Activated T-cell treated with anti-CD3 and anti-CD28 coated beads, Interleukin-2, amount 50 U/mL, for 24 hours (primary cell): Measurements from ENCODE around the gene TAP2.
A peak's percentile ranks its signal among the peaks of the same experiment; 100 is the strongest.
"Not testable (repeated sequence)": the region's sequence is repeated elsewhere in the genome, so short reads cannot be mapped to it uniquely, and the experiment has no call there.

ENCODE experiments used
- DNase-seq: peaks from one replicate; pipeline ENCODE4 v3.0.0-alpha.2; 2020
- H3K27ac Mint-ChIP-seq: 2 replicates; pipeline ENCODE4 v1.8.0; 2020; ENCODE audit warnings: mild to moderate bottlenecking, mixed read lengths
- H3K27me3 Mint-ChIP-seq: 2 replicates; pipeline ENCODE4 v1.8.0; 2020; ENCODE audit warnings: mixed read lengths
- H3K36me3 Mint-ChIP-seq: 2 replicates; pipeline ENCODE4 v1.8.0; 2020; ENCODE audit warnings: low read depth, mixed read lengths
- H3K4me1 Mint-ChIP-seq: 2 replicates; pipeline ENCODE4 v1.8.0; 2020; ENCODE audit warnings: low read depth, mixed read lengths
- H3K4me3 Mint-ChIP-seq: 2 replicates; pipeline ENCODE4 v1.8.0; 2020; ENCODE audit warnings: mild to moderate bottlenecking, moderate library complexity, mixed read lengths
- H3K9me3 Mint-ChIP-seq: 2 replicates; pipeline ENCODE4 v1.8.0; 2020; ENCODE audit warnings: mixed read lengths

The TAP2 gene

GRCh38 chr6:32838114-32838958 lies at the start of gene TAP2:
Gene TAP2, minus strand, starts transcription at chr6:32838739. Its CDS starts 506 bp downstream, at chr6:32838233.
- DNase-seq: peak; percentile 99
- H3K27me3 Mint-ChIP-seq: no peaks in the 10 kb centered on the region
- peaks cover 84% of the 10 kb centered on the region for H3K4me1 Mint-ChIP-seq
- peak within 1 kb of the TSS; percentile 82 for H3K4me3 Mint-ChIP-seq
- H3K27ac Mint-ChIP-seq: peak within 1 kb of the TSS; percentile 100
- peaks cover 93% of the 10 kb centered on the region for H3K36me3 Mint-ChIP-seq
- no peaks in the 10 kb centered on the region for H3K9me3 Mint-ChIP-seq

GRCh38 chr6:32887616-32888015 lies 49.1 kb upstream of the TAP2 start:
- H3K4me1 Mint-ChIP-seq: peaks cover 8% of the 10 kb centered on the region
- H3K27ac Mint-ChIP-seq: no peak overlapping the region
- no peaks in the 10 kb centered on the region for H3K9me3 Mint-ChIP-seq
- H3K4me3 Mint-ChIP-seq: no peak overlapping the region
- no peaks in the 10 kb centered on the region for H3K27me3 Mint-ChIP-seq
- DNase-seq: no peak
- H3K36me3 Mint-ChIP-seq: no peaks in the 10 kb centered on the region

- DNase-seq: no peak
- no peak overlapping the region for H3K27ac Mint-ChIP-seq
These were observed 48.3 kb upstream of the TAP2 start for GRCh38 chr6:32886681-32887383.

GRCh38 chr6:32885698-32886286 lies 47.3 kb upstream of the TAP2 start:
- Mint-ChIP-seq H3K27ac (no peak overlapping the region), H3K36me3 (no peaks in the 10 kb centered on the region), H3K9me3 (no peaks in the 10 kb centered on the region), H3K27me3 (no peaks in the 10 kb centered on the region), H3K4me3 (no peak overlapping the region), H3K4me1 (peaks cover 13% of the 10 kb centered on the region)
- DNase-seq: no peak

More at GRCh38 chr6:32886681-32887383, 48.3 kb upstream of the TAP2 start:
- no peaks in the 10 kb centered on the region for H3K9me3 Mint-ChIP-seq
- H3K27me3 Mint-ChIP-seq: no peaks in the 10 kb centered on the region
- no peaks in the 10 kb centered on the region for H3K36me3 Mint-ChIP-seq
- H3K4me3 Mint-ChIP-seq: no peak overlapping the region
- peaks cover 11% of the 10 kb centered on the region for H3K4me1 Mint-ChIP-seq

GRCh38 chr6:32883789-32884188 lies 45.2 kb upstream of the TAP2 start:
- Mint-ChIP-seq H3K4me3 (no peak overlapping the region), H3K36me3 (peaks cover 10% of the 10 kb centered on the region), H3K27ac (no peak overlapping the region), H3K4me1 (peaks cover 13% of the 10 kb centered on the region), H3K9me3 (no peaks in the 10 kb centered on the region), H3K27me3 (no peaks in the 10 kb centered on the region)
- no peak for DNase-seq

GRCh38 chr6:32882879-32883250 lies 44.3 kb upstream of the TAP2 start:
- H3K36me3 Mint-ChIP-seq: peaks cover 10% of the 10 kb centered on the region
- no peaks in the 10 kb centered on the region for H3K9me3 Mint-ChIP-seq
- no peak for DNase-seq
- no peaks in the 10 kb centered on the region for H3K27me3 Mint-ChIP-seq
- peak overlapping the region; percentile 63 for H3K27ac Mint-ChIP-seq
- peaks cover 13% of the 10 kb centered on the region for H3K4me1 Mint-ChIP-seq
- H3K4me3 Mint-ChIP-seq: no peak overlapping the region

GRCh38 chr6:32880962-32881361 lies 42.4 kb upstream of the TAP2 start:
- H3K4me3 Mint-ChIP-seq, H3K27me3 Mint-ChIP-seq, H3K36me3 Mint-ChIP-seq, H3K9me3 Mint-ChIP-seq, DNase-seq, H3K27ac Mint-ChIP-seq: not testable (repeated sequence)
- H3K4me1 Mint-ChIP-seq: peaks cover 19% of the 10 kb centered on the region

- Mint-ChIP-seq H3K27ac (no peak overlapping the region), H3K4me3 (no peak overlapping the region), H3K4me1 (peaks cover 19% of the 10 kb centered on the region), H3K9me3 (no peaks in the 10 kb centered on the region), H3K36me3 (peaks cover 10% of the 10 kb centered on the region), H3K27me3 (no peaks in the 10 kb centered on the region)
- DNase-seq: no peak
These were observed 41.2 kb upstream of the TAP2 start for GRCh38 chr6:32879691-32880090.

GRCh38 chr6:32876603-32877002 lies 38.1 kb upstream of the TAP2 start:
- Mint-ChIP-seq H3K9me3 (no peaks in the 10 kb centered on the region), H3K4me1 (peaks cover 7% of the 10 kb centered on the region), H3K27ac (no peak overlapping the region), H3K27me3 (no peaks in the 10 kb centered on the region), H3K4me3 (no peak overlapping the region), H3K36me3 (peaks cover 10% of the 10 kb centered on the region)
- no peak for DNase-seq

- not testable (repeated sequence) for DNase-seq, H3K4me1 Mint-ChIP-seq, H3K36me3 Mint-ChIP-seq, H3K9me3 Mint-ChIP-seq, H3K4me3 Mint-ChIP-seq, H3K27ac Mint-ChIP-seq, H3K27me3 Mint-ChIP-seq
These were observed 35.4 kb upstream of the TAP2 start for GRCh38 chr6:32873947-32874346.

- H3K9me3 Mint-ChIP-seq: no peaks in the 10 kb centered on the region
- H3K4me1 Mint-ChIP-seq: peaks cover 33% of the 10 kb centered on the region
- H3K4me3 Mint-ChIP-seq: no peak overlapping the region
- DNase-seq: peak; percentile 87
- H3K27ac Mint-ChIP-seq: no peak overlapping the region
- peaks cover 12% of the 10 kb centered on the region for H3K36me3 Mint-ChIP-seq
- no peaks in the 10 kb centered on the region for H3K27me3 Mint-ChIP-seq
These were observed 29.8 kb upstream of the TAP2 start for GRCh38 chr6:32868257-32868788.

GRCh38 chr6:32867554-32868256 lies 29.2 kb upstream of the TAP2 start:
- DNase-seq: no peak
- H3K36me3 Mint-ChIP-seq: peaks cover 15% of the 10 kb centered on the region
- H3K4me1 Mint-ChIP-seq: peaks cover 33% of the 10 kb centered on the region
- H3K27me3 Mint-ChIP-seq: no peaks in the 10 kb centered on the region
- H3K9me3 Mint-ChIP-seq: no peaks in the 10 kb centered on the region
- H3K4me3 Mint-ChIP-seq: no peak overlapping the region
- H3K27ac Mint-ChIP-seq: peak overlapping the region; percentile 82

- Mint-ChIP-seq H3K4me1 (peaks cover 33% of the 10 kb centered on the region), H3K36me3 (peaks cover 17% of the 10 kb centered on the region), H3K27me3 (no peaks in the 10 kb centered on the region), H3K4me3 (peak overlapping the region; percentile 12), H3K27ac (peak overlapping the region; percentile 82), H3K9me3 (no peaks in the 10 kb centered on the region)
- no peak for DNase-seq
These were observed 28.5 kb upstream of the TAP2 start for GRCh38 chr6:32867022-32867477.
